Fibroblast of mammary gland (primary cell): ENCODE data around the gene ADCYAP1.

Experiments
- DNase-seq: peaks from one replicate; pipeline ENCODE4 v3.0.0-alpha.2; 2010; ENCODE audit warnings: low read depth
- H3K4me3 ChIP-seq: 2 replicates; pipeline ENCODE4 v1.5.1; 2011; ENCODE audit warnings: low read depth, mild to moderate bottlenecking, low read length, moderate library complexity; ENCODE audit not compliant: control insufficient read depth
- TF ChIP-seq, protein P1 (sequence below): conservative IDR thresholded peaks from 2 replicates; pipeline ENCODE4 v1.5.1; 2011; ENCODE audit warnings: low read depth, low read length, inconsistent platforms; ENCODE audit not compliant: control insufficient read depth, insufficient read depth

Gene ADCYAP1

DNA sequence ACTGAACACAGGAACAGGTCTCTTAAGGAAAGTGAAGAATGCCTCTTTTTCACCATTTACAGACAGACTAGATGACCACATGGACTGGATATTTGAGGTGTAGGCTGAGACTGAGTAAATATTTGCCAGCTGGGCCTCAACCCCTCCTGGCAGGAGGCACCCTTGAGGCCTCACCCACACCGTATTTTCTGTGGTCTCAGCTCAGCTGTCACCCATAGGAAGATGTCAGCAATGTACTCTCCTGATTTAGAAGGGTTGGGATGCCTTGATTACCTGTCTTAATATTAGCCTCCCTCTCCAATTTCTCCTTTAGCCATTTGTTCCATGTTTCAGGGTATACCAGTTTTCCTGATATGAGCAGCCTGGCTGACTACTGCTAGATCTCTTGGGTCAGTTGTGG is 20.3 kb downstream of the ADCYAP1 start:
- TF ChIP-seq, protein P1, sequence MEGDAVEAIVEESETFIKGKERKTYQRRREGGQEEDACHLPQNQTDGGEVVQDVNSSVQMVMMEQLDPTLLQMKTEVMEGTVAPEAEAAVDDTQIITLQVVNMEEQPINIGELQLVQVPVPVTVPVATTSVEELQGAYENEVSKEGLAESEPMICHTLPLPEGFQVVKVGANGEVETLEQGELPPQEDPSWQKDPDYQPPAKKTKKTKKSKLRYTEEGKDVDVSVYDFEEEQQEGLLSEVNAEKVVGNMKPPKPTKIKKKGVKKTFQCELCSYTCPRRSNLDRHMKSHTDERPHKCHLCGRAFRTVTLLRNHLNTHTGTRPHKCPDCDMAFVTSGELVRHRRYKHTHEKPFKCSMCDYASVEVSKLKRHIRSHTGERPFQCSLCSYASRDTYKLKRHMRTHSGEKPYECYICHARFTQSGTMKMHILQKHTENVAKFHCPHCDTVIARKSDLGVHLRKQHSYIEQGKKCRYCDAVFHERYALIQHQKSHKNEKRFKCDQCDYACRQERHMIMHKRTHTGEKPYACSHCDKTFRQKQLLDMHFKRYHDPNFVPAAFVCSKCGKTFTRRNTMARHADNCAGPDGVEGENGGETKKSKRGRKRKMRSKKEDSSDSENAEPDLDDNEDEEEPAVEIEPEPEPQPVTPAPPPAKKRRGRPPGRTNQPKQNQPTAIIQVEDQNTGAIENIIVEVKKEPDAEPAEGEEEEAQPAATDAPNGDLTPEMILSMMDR: no peak
- DNase-seq: no peak
- no peak overlapping the region for H3K4me3 ChIP-seq

DNA sequence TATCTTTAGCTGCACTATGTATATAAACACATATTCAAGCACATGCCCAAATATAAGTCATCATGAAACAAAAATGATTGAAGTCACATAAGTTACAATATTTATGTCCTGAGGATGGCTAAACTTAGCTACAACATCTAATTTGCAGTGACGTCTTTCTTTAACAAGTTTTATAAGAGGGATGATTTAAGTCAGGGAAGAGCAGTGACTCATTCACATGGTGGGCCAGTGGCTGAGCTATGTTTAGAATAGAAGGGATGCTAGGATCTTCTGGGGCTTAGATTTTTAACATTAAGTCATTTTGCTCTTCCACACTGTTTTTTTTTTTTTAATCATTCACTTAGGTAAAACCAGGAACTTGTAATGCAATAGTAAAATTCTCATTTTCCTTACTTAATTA is 22.3 kb downstream of the ADCYAP1 start:
- TF ChIP-seq, protein P1: no peak
- DNase-seq: no peak
- H3K4me3 ChIP-seq: no peak overlapping the region

DNA sequence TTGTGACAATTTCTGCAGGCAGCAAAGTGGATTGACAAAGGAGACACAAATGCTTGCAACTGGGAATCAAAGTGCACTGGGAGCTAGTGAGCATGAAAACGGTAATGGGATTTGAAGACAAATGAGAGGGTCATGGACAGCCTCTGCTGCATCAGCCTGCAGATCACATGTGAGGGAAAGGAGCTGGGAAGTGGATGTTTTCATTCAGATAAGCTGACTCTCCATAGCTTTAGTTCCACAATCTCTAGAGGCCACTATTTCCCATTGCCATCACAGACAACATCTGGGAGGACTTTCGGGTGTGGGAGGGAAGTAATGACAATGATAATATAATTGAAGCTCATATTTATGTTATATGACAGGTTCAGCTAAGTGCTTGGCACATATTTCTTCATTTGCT is 28.4 kb downstream of the ADCYAP1 start:
- H3K4me3 ChIP-seq: no peak overlapping the region
- DNase-seq: no peak
- TF ChIP-seq, protein P1: no peak

DNA sequence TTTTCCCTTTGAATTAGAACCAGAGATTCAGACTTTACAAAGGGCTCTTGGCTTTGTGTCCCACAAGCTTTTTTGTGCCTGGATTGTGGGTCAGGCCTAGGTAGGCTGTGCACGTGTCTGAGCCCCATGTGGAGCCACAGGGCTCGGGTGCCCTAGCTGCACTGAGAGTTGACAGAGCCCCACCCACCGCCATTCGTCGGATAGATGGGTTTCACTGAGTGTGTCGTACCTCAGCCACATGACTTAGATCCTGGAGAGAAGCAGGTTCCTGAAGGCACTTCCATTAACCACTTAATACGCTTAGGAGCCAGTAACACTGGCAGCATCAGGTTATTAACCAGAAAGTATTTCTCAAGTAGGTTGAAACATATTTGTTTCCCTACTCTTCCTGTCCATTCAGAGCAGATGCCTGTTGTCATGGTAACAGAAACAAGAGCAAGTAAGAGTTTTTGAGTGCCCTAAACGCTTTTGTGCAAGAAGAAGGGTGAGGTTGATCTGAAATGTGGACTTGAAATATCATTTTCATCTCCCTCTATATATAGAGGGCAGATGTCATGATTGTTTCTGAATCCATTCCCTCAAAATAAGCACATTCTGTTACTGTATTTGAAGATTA is 30.0 kb downstream of the ADCYAP1 start:
- H3K4me3 ChIP-seq: no peak overlapping the region
- TF ChIP-seq, protein P1: no peak
- DNase-seq: no peak

DNA sequence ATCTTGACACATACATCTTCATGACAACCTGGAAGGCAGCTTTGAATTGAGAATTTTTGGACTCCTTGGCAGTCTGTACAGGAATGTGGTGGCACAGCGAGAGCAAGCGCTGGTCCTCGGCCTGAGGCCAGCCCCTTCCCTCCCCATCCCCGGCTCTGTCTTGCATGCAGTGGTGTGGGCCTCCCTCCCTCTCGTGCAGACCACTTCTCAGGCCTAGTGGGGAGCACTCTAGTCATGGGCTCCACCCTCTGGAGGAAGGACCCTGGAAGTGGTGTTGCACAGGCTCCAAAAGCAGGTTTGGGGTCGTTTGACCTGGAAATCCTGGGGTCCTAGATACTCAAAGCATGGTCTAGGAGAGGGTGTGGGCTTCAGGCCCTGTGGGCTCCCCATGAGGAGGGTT is 32.3 kb downstream of the ADCYAP1 start:
- no peak overlapping the region for H3K4me3 ChIP-seq
- TF ChIP-seq, protein P1: no peak
- no peak for DNase-seq

DNA sequence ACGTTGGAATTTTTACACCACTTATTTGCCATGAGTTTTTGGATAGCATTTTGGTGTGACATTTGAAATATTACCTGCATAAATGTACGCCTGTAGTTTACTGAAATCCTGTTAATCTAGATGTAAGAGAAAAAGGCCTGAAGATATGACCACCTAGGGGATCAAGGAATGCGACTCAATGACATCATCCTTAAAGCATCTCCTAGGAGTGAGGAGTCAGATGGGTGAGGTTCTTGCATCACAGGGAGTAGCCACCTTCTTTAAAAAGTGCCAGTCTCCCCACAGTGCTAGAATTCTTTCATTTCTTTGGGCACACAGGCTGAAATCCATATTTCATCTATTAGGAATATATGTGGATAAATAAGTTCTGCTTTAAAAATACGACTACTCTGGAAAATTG is 34.5 kb downstream of the ADCYAP1 start:
- DNase-seq: no peak
- TF ChIP-seq, protein P1: no peak

DNA sequence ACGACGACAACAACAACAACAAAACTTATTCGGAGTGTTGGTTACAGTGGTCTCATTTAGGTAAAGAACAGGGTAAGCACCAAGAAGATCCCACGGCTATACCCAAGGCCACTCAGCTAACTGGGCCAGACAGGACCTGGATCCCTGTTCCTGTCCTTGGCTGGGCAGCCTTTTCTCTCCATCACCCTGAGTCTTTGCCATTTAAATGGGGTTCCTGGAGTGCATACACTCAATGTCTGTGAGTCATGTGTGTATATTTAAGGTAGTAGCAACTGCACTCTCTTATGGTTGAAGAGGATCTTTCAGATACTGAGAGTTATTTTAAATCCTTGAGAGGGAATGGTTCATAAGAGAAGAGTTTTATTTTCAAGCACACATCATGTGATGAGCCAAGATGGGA is 35.3 kb downstream of the ADCYAP1 start:
- TF ChIP-seq, protein P1: no peak
- no peak overlapping the region for H3K4me3 ChIP-seq
- DNase-seq: no peak

More for the DNA sequence above, 34.5 kb downstream of the ADCYAP1 start:
- H3K4me3 ChIP-seq: no peak overlapping the region
